Fibroblast of mammary gland (primary cell): ENCODE data around the gene PCSK1.
A peak's percentile ranks its signal among the peaks of the same experiment; 100 is the strongest.

ENCODE experiments used
- DNase-seq: peaks from one replicate; pipeline ENCODE4 v3.0.0-alpha.2; 2010; ENCODE audit warnings: low read depth
- H3K4me3 ChIP-seq: 2 replicates; pipeline ENCODE4 v1.5.1; 2011; ENCODE audit warnings: low read depth, mild to moderate bottlenecking, low read length, moderate library complexity; ENCODE audit not compliant: control insufficient read depth
- CTCF ChIP-seq: conservative IDR thresholded peaks from 2 replicates; pipeline ENCODE4 v1.5.1; 2011; ENCODE audit warnings: low read depth, low read length, inconsistent platforms; ENCODE audit not compliant: control insufficient read depth, insufficient read depth

Gene PCSK1

GRCh38 chr5:96432216-96433065 is 607 bp downstream of the PCSK1 start:
- TF ChIP-seq CTCF = no peak
- DNase-seq = peak; percentile 49
- peak overlapping the region; percentile 30 for H3K4me3 ChIP-seq

GRCh38 chr5:96431376-96432187 is 1.5 kb downstream of the PCSK1 start:
- TF ChIP-seq CTCF = no peak
- peak; percentile 95 for DNase-seq
- H3K4me3 ChIP-seq = peak overlapping the region; percentile 30

GRCh38 chr5:96427824-96428223 is 5.2 kb downstream of the PCSK1 start:
- peak; percentile 33 for DNase-seq
- H3K4me3 ChIP-seq = no peak overlapping the region
- no peak for TF ChIP-seq CTCF

GRCh38 chr5:96426831-96427230 is 6.2 kb downstream of the PCSK1 start:
- no peak overlapping the region for H3K4me3 ChIP-seq
- TF ChIP-seq CTCF = no peak
- DNase-seq = no peak

- TF ChIP-seq CTCF = no peak
- H3K4me3 ChIP-seq = no peak overlapping the region
- no peak for DNase-seq
Observed at GRCh38 chr5:96425443-96425842, 7.6 kb downstream of the PCSK1 start.

GRCh38 chr5:96415897-96416296 is 17.2 kb downstream of the PCSK1 start:
- TF ChIP-seq CTCF = no peak
- no peak for DNase-seq
- H3K4me3 ChIP-seq = no peak overlapping the region
